CD4-positive, alpha-beta T cell treated with Interleukin-4 for 4 hours (primary cell): ENCODE results near the gene QKI.
A peak's percentile ranks its signal among the peaks of the same experiment; 100 is the strongest.
"Not testable (repeated sequence)": the region's sequence is repeated elsewhere in the genome, so short reads cannot be mapped to it uniquely, and the experiment has no call there.

Experiments used
- DNase-seq: peaks from one replicate; pipeline ENCODE4 v3.0.0-alpha.2; 2020

The QKI gene

DNA sequence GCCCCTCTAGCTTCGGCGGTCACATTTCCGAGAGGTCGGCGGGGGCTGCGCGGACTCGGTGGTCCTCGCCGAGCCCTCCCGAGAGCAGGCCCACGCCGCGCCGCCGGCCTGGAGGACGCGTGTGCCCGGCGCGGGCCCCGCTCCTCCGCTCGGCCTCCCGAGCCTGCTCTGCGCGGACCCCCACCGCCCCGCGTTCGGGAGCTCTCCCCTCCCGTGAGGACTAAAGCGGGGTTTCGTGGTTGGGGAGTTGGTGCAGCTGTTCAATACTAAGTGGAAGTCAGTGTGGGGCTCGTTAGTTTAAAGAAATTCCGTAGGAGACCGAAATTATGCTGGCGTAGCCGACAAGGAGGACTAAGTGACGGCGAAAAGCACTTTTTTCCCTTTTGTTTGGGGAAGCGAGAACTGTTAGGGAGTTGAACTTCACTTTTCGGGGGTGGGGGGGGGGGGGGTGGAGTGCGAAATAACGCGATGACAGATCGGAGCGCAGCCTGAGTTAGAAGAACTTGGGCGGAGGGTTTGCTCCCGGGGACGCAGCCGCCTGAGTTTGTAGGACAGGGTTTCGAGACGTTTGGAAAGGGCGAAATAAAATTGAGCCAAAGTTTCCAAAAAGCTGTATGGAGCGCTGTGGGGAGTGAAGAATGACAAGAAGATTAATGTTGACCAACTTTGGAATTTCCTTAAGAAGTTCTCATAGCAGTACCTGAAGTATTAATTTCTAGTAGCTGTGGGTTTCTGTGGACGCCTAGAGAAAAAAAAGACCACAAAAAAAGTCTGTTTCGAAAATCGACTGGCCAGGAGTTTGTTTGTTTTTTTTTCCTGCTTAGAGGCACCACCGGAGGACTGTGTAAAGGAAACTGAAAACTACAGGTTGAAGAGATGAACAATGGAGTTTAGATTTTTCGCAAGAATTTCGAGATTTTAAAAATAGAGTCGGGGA, 1.4 kb downstream of the QKI start:
- DNase-seq: no peak

DNA sequence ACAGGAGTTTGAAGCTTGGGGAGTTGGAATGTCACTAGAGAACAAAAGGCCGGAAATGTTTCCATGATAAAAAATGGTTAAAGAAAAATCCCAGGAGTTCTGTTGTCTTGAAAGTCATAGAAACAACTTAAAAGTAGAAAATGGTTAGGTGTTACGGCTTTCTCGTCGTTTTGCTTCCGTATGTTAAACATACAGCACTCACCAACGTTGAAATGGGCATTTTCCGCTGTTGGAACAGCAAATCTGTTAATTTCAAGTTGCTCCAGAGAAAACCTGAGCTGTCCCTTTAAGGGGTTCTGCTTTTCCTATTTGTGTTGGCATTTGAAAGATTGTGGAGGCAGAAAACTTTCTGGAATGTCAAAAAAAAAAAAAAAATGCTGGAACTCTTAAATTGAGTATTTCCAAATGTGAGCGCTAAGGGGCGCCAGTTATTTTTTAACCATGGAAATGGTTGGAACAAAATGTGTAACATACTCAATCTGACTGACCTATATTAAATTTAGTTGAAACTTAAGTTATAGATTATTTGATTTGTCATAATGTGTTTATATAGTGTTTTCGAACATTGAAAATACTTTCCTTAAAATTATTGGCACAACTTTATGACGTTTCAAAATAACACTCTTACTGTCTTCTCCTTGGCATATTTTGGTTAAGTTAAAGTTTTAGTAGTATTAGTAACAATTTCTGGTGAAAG, 2.2 kb downstream of the QKI start:
- peak; percentile 54 for DNase-seq

GRCh38 chr6:163417595-163417994, 3.1 kb downstream of the QKI start:
- DNase-seq: no peak

- no peak for DNase-seq
Measured at GRCh38 chr6:163418311-163419029, 4.0 kb downstream of the QKI start.

DNA sequence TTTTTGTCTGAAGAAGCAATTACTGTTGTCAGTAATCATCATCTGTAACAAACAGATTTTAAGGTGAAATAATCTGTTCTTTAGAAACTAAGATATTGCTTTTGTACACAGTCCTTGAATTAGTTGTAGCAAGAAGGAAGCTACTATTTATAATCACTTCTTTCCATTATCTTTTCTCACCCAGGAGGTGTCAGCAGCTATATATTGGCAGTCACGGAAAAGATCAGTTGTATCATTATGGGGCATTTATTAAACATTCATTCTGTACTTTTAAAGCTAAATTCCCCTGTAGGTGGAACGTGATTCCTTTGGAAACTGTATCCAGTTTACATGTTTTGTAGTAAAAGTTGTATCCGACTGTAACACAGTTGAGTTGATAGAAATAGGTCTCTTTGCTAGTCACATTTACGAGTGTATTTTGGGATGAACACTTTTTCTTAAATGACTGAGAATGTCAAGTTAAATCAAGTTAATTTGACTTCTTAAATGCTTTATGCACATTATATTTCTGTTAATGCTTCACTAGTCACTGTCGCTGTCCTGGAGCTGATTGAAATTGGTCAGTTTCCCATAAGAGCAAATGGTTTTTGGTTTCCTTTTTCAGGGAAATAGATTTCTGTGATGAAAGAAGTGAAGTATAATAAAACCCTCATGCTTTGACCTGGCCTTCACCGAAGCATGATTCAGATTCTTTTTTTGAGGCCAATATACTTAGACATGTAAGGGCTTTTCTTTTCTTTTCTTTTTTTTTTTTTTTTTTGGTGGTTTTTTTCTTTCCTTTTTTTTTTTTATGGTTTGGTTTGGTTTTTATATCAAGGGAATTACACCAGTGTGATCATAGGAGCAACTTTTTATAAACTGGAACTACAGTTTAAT, 5.1 kb downstream of the QKI start:
- no peak for DNase-seq

DNA sequence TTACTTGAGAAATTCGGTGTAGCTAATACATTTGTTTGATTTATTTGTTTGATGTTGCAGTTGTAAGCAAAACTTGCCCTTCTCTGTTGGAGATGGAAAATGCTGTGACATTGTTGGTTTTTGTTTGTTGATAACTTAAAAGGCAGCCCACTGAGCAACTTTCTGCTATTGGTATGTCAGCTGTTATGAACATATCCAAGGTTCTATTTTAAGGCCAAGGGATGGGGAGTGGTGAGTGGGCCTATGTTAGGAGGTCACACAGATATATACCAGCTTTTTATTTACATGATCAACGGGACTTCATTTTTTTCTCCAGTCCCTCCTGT, 5.7 kb downstream of the QKI start:
- DNase-seq: no peak

DNA sequence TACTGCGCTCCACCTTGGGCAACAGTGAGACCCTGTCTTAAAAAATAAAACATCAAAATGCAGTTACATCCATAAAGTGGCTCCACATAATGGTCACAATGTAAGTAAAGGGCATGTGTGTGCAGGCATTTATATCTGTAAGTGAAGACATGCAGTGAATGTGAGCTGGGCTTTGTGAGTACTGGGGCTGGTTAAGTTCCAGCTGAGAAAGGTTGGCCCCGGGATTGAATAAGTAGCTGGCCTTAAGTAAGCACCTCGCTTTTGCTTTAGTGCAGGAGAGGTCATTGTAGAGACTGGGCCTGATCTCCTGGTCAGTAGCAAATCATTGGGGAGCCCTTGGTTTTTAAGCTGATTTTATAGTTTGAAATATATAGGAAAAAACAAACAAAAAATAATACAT, 8.0 kb downstream of the QKI start:
- DNase-seq: no peak

DNA sequence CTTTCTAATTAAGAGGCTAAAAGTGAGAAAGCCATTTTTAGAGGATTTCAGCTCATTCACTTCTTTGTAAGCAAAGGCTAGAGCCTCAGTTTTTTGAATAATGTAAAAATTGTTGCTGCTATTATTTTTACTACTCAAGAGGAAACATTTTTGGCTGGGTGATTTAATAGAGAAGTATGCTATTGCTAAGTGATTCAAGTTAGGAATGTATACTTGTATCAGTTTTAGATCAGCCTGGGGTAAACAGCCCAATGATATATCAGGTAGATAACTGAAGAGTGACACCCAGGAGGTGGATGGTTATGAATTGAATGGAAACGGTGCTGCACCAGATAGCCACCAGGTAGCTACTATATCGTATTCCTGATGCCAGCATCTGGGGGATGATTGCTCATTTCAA, 9.2 kb downstream of the QKI start:
- no peak for DNase-seq

GRCh38 chr6:163427498-163428254, 13.2 kb downstream of the QKI start:
- DNase-seq: peak; percentile 31

DNA sequence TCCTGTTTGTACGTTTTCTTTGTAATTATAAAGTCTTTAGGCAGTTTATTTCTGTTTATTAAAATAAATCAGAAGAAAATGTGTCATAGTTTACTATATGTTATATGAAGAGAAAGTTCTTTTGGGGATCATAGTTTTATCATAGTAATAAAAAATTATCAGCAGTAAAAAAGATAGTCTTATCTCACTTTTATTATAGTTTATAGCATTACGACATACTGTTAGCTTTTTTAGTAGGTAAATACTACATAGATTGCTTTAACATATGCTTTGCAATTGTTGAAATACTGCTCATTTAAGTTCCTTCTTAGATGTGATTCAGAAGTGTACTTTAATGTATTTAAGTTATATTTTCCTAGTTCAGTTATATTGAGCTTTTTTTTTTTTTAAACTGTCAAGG, 13.9 kb downstream of the QKI start:
- DNase-seq: no peak

DNA sequence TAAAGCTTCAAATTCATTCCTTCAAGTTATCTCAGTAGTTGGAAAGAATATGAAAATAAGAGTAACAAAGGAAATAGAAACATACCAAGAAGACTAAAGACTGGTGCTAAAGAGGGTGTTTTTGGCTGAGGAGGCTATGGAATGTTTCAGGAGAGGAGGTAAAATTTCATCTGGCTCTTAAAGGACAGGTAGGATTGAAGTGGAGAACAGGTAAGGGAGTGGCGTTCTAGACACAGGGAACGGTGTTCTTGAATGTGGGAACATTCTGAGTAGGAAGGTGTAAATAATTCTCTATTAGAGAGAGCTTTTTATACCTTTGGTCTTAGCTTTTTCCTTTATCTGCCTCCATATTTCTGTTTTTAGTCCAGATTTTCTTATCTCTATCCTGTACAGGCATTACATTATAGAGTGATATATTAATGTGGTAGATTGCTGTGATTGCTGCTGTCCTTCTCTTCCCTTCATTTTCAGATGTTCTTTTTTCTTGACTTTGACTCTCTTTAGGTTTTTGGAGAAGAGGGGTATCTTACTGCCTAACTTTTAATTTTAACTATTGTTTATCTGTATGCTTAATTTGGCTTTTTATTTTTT, 15.4 kb downstream of the QKI start:
- no peak for DNase-seq

- no peak for DNase-seq
Measured at GRCh38 chr6:163432300-163432699, 17.8 kb downstream of the QKI start.

DNA sequence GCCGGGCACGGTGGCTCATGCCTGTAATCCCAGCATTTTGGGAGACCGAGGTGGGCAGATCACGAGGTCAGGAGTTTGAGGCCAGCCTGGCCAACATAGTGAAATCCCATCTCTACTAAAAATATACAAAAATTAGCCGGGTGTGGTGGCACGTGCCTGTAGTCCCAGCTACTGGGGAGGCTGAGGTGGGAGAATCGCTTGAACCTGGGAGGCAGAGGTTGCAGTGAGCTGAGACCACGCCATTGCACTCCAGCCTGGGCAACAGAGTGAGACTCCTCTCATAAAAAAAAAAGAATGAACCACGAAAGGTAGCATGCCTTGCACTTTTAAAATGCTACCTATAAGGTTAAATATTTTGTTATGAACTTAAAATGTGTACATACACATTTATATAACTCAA, 19.0 kb downstream of the QKI start:
- DNase-seq: not testable (repeated sequence)

GRCh38 chr6:163435023-163435422, 20.5 kb downstream of the QKI start:
- DNase-seq: no peak

- no peak for DNase-seq
Measured at GRCh38 chr6:163436843-163437242, 22.3 kb downstream of the QKI start.

- DNase-seq: no peak
Measured at GRCh38 chr6:163437466-163437865, 22.9 kb downstream of the QKI start.

- no peak for DNase-seq
Measured at GRCh38 chr6:163438298-163438939, 23.9 kb downstream of the QKI start.

GRCh38 chr6:163438940-163439335, 24.4 kb downstream of the QKI start:
- DNase-seq: peak; percentile 44

GRCh38 chr6:163439390-163439789, 24.9 kb downstream of the QKI start:
- not testable (repeated sequence) for DNase-seq

- no peak for DNase-seq
Measured at GRCh38 chr6:163439997-163440396, 25.5 kb downstream of the QKI start.

- DNase-seq: no peak
Measured at GRCh38 chr6:163442336-163442735, 27.8 kb downstream of the QKI start.
